ENCODE measurements around the gene CCDC83.
"Not testable (repeated sequence)": the region's sequence is repeated elsewhere in the genome, so short reads cannot be mapped to it uniquely, and the experiment has no call there.

Gene CCDC83

GRCh38 chr11:85886089-85887056 lies 31.2 kb downstream of the CCDC83 start:
- no peak for DNase-seq (ENCODE audit: low read depth)

DNA sequence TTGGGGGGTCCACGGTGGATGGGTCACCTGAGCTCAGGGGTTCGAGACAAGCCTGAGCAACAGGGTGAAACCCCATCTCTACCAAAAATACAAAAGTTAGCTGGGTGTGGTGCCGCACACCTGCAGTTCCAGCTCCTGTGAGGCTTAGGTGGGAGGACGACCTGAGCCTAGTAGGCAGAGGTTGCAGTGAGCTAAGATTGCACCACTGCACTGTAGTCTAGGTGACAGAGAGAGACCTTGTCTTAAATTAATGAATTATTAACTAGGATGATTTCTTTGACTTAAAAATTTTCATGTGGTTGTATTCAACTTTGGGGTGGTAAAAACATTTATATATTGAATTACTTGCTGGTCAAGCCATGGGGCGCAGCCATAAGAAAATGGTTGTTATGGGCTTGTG lies 33.9 kb downstream of the CCDC83 start:
- no peak for DNase-seq (ENCODE audit: low read depth)

DNA sequence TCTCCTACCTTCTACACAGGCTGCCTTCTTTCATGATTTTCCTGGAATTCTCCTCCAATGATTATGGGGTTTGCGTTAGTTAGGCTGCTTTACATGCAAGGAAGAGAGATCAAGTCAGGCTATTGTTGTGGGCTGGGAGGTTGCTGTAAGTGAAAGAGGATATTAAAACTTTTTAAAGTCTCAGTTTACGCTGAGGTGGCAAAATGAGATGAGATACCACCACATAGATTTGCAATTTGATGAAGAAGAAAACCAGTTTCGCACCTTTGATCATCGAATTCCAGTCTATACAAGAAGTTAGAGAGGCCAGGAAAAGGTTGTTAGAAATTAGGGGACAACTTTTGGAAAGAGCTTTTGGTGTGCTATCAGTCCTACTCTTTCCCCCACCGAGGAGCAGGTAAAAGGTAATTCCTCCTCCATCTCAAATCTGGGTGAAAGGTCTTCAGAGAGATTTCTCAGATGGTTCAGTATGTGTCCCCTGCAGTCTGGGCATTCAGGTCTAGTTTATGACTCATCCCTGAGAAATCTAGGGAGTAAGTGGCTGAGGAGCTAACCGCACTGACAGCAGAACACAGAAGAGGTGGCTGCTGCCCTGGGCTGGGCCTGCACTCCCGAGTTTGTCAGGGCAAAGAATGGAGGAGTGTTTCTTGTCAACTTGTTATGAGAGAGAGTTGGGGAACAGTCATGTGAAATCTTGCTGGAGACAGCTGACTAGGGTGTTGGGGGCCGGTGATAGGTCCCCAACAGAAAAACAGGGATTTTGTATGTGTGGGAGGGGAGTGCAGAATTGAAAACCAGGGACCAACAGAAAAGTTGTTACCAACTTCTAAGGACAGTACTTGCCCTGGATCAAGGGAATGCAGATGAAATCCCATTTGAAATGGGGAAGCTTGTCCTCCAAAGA lies 34.7 kb downstream of the CCDC83 start:
- DNase-seq (ENCODE audit: low read depth), result no peak

DNA sequence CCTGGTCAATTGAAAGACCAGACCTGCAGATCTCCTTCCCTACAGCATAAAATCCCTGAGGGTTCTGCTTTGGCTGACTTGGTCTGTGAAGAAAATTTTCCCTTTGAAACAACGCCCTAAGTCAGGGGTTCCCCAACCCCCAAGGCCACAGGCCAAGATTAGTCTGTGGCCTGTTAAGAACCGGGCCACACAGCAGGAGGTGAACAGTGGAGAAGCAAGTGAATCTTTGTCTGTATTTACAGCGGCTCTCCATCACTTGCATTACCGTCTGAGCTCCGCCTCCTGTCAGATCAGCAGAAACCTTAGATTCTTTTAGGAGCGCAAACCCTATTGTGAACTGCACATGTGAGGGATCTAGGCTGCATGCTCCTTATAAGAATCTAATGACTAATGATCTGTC lies 38.2 kb downstream of the CCDC83 start:
- no peak for DNase-seq (ENCODE audit: low read depth)

DNA sequence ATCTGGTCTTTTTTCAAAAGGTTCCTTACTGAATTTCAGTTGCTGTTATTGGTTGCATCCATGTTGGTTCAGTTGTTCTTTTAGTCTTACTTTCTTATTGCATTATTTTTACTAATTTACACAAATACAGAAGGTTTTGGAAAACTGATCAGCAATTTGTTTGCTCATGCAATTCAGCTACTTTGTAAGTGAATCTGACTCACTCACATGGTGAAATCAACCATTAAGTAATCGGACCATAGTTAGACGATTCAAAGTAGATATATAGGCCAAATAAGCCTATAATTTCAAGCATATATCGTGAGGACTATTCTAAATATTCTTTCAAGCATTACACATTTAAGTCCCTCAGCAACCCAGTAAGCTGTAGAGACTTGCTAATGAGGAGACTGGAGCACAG lies 41.7 kb downstream of the CCDC83 start:
- no peak for DNase-seq (ENCODE audit: low read depth)

DNA sequence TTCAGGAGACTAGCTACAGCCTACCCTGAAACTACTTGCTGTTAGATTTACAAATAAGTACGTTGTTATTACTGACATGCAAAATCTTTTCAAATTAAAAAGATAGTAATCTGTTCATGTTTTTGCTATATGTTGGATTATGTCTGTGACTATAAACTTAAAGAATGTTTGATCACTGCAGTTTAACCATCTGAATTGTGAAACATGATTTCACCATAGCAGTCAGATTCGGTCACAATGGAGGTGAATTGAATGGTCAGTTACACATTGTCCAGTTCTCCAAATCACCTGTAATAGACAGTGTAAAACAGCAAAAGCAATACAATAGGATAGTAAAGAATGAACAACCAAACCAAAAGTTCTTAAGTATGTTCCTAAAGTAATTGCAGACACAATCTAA lies 43.3 kb downstream of the CCDC83 start:
- no peak for DNase-seq (ENCODE audit: low read depth)

GRCh38 chr11:85902353-85902752 lies 47.2 kb downstream of the CCDC83 start:
- no peak for DNase-seq (ENCODE audit: low read depth)

DNA sequence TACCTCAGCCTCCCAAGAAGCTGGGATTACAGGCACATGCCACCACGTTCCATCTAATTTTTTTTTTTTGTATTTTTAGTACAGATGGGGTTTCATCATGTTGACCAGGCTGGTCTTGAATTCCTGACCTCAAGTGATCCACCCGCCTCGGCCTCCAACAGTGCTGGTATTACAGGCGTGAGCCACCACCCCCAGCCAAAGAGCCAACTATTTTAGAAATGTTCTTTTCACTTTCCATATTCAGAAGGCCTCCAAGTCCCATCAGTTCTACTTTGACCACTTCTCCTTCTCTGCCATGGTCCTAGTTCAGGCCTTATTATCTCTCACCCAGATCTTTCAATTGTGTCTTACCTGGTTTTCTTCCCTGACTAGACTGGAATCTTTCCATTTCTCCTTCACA lies 48.2 kb downstream of the CCDC83 start:
- DNase-seq (ENCODE audit: low read depth), result no peak

- no peak for DNase-seq (ENCODE audit: low read depth)
These were observed 48.6 kb downstream of the CCDC83 start for GRCh38 chr11:85903811-85904210.

GRCh38 chr11:85912414-85912813 lies 57.2 kb downstream of the CCDC83 start:
- DNase-seq (ENCODE audit: low read depth), result no peak

GRCh38 chr11:85913513-85913912 lies 58.3 kb downstream of the CCDC83 start:
- no peak for DNase-seq (ENCODE audit: low read depth)

- no peak for DNase-seq (ENCODE audit: low read depth)
These were observed 59.2 kb downstream of the CCDC83 start for GRCh38 chr11:85914425-85914824.

DNA sequence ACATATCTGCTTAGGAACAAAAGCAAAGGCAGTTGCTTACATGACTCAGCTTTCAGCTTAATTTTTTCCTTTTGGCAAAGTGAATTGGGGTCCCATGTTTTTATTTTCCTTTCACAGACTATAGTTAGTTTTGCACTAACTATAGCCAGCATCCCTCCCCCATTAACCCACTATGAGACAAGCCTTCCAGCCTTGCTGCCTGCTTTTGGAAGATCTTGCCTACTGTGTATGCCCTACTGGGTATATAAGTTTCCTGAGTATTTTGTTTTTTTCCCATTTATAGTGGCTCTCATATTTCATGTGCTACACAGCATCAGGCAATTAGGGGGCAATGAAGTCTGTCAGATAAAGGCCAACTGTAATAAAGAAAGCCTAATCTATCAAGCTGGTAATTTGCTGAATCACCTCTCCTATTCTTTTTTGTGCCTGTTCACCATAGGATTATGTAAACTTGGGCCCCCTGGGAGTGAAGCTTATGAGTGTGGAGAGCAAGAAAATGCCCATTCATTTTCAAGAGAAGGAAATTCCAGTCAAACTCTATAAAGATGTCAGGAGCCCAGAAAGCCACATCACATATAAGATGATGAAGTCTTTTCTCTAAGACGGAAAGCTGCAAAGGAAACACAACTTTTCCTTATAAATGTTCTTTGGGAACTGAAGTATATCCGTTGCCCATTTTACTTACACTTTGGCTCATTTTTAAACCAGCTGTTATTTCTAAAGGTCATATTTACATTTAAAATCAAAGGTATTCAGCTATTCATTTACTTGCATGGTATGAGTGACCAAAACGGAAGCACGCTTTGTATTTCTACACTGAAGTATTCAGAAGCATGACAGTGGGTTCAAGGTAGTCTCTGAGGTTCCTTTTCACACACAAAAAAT lies 64.0 kb downstream of the CCDC83 start:
- no peak for DNase-seq (ENCODE audit: low read depth)

DNA sequence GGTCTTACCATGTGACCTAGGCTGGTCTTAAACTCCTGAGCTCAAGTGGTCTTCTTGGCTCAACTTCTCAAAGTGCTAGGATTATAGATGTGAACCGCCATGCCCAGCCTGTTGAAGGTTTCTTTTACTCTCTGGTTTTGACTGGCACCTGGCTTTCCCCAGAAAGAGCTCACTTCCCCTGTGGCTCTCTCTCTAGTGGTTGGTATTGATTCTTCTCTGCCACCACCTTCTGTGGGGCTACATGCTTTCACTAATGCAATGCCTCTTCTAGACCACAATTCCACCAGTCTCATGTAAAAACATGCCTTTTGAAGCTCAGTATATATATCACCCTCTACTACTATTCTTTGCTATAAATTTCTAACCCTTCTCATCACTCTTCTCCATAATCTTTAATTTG lies 67.2 kb downstream of the CCDC83 start:
- no peak for DNase-seq (ENCODE audit: low read depth)

DNA sequence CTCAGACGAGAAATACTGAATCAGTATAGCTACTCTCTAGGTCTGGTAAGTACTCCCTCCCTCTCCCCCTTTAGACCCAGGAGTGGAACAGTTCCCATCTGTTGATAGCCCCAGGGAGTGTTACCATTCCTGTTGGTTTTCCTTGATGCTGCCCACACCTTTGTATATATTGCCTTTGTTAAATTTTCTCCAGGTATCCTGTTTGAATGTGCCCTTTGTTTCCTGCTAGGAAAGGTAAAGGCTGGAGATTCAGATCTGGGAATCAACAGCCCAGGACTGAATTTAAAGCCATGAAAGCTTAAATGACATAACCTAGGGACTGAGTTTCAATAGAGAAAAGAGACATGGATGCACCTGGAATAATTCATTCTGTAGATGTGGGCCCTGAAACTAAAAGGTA lies 68.3 kb downstream of the CCDC83 start:
- DNase-seq (ENCODE audit: low read depth), result no peak

DNA sequence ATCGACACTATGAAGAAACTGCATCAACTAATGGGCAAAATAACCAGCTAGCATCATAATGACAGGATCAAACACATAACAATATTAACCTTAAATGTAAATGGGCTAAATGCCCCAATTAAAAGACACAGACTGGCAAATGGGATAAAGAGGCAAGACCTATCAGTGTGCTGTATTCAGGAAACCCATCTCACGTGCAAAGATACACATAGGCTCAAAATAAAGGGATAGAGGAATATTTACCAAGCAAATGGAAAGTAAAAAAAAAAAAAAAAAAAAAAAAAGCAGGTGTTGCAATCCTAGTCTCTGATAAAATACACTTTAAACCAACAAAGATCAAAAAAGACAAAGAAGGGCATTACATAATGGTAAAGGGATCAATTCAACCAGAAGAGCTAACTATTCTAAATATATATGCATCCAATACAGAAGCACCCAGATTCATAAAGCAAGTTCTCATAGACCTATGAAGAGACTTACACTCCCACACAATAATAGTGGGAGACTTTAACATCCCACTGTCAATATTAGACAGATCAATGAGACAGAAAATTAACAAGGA lies 71.6 kb downstream of the CCDC83 start:
- not testable (repeated sequence) for DNase-seq (ENCODE audit: low read depth)

DNA sequence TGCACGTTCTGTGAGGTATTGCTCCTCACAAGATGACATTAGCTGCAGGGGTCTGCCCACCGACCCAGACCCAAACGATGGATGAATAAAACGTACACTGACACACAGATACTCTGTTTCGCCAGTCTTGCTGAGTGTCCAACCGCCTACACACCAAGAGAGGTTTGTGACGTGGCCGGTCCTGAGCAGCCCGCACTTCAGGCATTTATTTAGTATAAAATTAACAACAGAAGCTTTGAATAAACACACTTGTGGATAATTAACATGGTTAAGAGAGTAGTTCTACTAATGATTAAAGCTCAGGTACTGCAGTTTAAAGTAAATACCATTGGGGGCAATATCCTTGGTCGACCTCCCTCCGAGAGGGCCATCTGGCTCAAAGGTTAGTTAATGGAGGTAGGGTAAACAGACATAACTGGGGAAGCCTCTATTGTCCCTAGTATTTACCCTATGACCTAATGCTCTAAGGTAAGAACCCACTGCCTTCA lies 75.7 kb downstream of the CCDC83 start:
- no peak for DNase-seq (ENCODE audit: low read depth)

GRCh38 chr11:85934596-85935169 lies 79.5 kb downstream of the CCDC83 start:
- no peak for DNase-seq (ENCODE audit: low read depth)

- no peak for DNase-seq (ENCODE audit: low read depth)
These were observed 80.6 kb downstream of the CCDC83 start for GRCh38 chr11:85935751-85936150.

DNA sequence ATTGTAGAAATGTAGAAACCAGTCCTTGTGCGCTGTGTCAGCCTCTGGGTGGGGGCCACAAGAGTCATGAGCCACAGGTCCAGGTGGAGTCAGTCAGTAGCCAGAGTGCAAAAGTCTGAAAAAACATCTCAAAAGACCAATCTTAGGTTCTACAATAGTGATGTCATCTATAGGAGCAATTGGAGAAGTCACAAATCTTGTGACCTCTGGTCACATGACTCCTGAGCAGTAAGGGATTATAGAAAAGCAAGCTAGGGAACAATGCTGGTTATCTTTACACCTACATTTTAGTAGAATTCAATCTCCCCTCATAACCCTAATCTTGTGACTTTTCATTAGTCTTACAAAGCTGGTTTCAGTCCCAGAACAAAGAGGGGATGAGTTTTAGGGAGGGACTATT lies 82.7 kb downstream of the CCDC83 start:
- DNase-seq (ENCODE audit: low read depth), result no peak
